GM23338 (cell line): ENCODE data around the gene RPN1. TPM values are rescaled to one million over a fixed set of nuclear protein-coding genes. Genes with fewer than 3 reads are reported as not detected.

ENCODE experiments used
- ATAC-seq: fragments of 200-7000 bp; cut with Tn5 transposase; 3 replicates; pipeline ENCODE4 v1.9.1; 2020
- DNase-seq: peaks from one replicate; pipeline ENCODE4 v3.0.0-alpha.2; 2015; ENCODE audit warnings: low spot score
- H2AFZ ChIP-seq: fragments of 200-600 bp; sonication (generic); 2 replicates; pipeline ENCODE4 v1.8.0; 2016; ENCODE audit warnings: antibody characterized with exemption, mild to moderate bottlenecking, moderate library complexity
- H3F3A ChIP-seq: fragments of 200-600 bp; sonication (generic); replicated peaks from 2 replicates; pipeline ENCODE4 v1.8.0; 2017; ENCODE audit warnings: antibody characterized with exemption, mixed run types, low read depth
- H3K27ac ChIP-seq: fragments of 200-600 bp; sonication (generic); 2 replicates; pipeline ENCODE4 v1.6.1; 2016; ENCODE audit warnings: low read depth
- H3K27me3 ChIP-seq: fragments of 200-600 bp; sonication (generic); 2 replicates; pipeline ENCODE4 v1.8.0; 2016; ENCODE audit warnings: mild to moderate bottlenecking, mixed run types, moderate library complexity; ENCODE audit not compliant: insufficient read depth
- H3K36me3 ChIP-seq: fragments of 200-600 bp; sonication (generic); 2 replicates; pipeline ENCODE4 v1.8.0; 2016; ENCODE audit warnings: mild to moderate bottlenecking; ENCODE audit not compliant: insufficient read depth
- H3K4me1 ChIP-seq: fragments of 200-600 bp; sonication (generic); 2 replicates; pipeline ENCODE4 v1.8.0; 2016; ENCODE audit warnings: mild to moderate bottlenecking, moderate library complexity; ENCODE audit not compliant: insufficient read depth
- H3K4me2 ChIP-seq: fragments of 200-600 bp; sonication (generic); 2 replicates; pipeline ENCODE4 v1.7.1; 2017; ENCODE audit warnings: mixed run types
- H3K4me3 ChIP-seq: fragments of 200-600 bp; sonication (generic); 2 replicates; pipeline ENCODE4 v1.6.1; 2016; ENCODE audit warnings: mixed run types
- H3K79me2 ChIP-seq: fragments of 200-600 bp; sonication (generic); replicated peaks from 2 replicates; pipeline ENCODE4 v1.8.0; 2017; ENCODE audit warnings: mild to moderate bottlenecking; ENCODE audit not compliant: insufficient read depth
- H3K9me2 ChIP-seq: fragments of 200-600 bp; sonication (generic); 2 replicates; pipeline ENCODE4 v1.8.0; 2017; ENCODE audit not compliant: insufficient read depth
- H4K20me1 ChIP-seq: fragments of 200-600 bp; sonication (generic); replicated peaks from 2 replicates; pipeline ENCODE4 v1.8.0; 2017; ENCODE audit warnings: mild to moderate bottlenecking; ENCODE audit not compliant: insufficient read depth
- H3K27ac Mint-ChIP-seq: 2 replicates; pipeline ENCODE4 v1.8.0; 2020; ENCODE audit warnings: inconsistent platforms, mild to moderate bottlenecking, moderate library complexity, mixed read lengths
- H3K27me3 Mint-ChIP-seq: 3 replicates; pipeline ENCODE4 v1.8.0; 2022; ENCODE audit warnings: low read depth, mild to moderate bottlenecking, moderate library complexity, mixed read lengths, inconsistent platforms; ENCODE audit not compliant: insufficient read depth, poor library complexity
- H3K36me3 Mint-ChIP-seq: 3 replicates; pipeline ENCODE4 v1.8.0; 2021; ENCODE audit warnings: low read depth, mild to moderate bottlenecking, inconsistent platforms, moderate library complexity, mixed read lengths
- H3K4me1 Mint-ChIP-seq: 3 replicates; pipeline ENCODE4 v1.8.0; 2020; ENCODE audit warnings: mild to moderate bottlenecking, inconsistent platforms, mixed read lengths
- H3K4me3 Mint-ChIP-seq: 3 replicates; pipeline ENCODE4 v1.8.0; 2021; ENCODE audit warnings: moderate library complexity, mild to moderate bottlenecking, inconsistent platforms, mixed read lengths
- H3K9me3 Mint-ChIP-seq: 3 replicates; pipeline ENCODE4 v1.8.0; 2020; ENCODE audit warnings: moderate library complexity, mild to moderate bottlenecking, inconsistent platforms, mixed read lengths
- CTCF ChIP-seq, 2 experiments: fragments of 200-600 bp in 1 of 2; sonication (generic) in 1 of 2; conservative IDR thresholded peaks; 2 replicates each; pipeline versions ENCODE4 v1.5.1 to v1.6.1; 2016 to 2017; ENCODE audit warnings: antibody characterized with exemption in 2 of 2, low read depth in 2 of 2, mild to moderate bottlenecking in 2 of 2, moderate library complexity in 1 of 2
- EZH2phosphoT487 ChIP-seq: fragments of 200-600 bp; sonication (generic); IDR thresholded peaks from one replicate; pipeline ENCODE4 v1.8.1; 2018; ENCODE audit warnings: antibody characterized with exemption; ENCODE audit not compliant: unreplicated experiment
- ZNF462 ChIP-seq: fragments of 250-450 bp; sonication (Bioruptor Pico); IDR thresholded peaks from 2 replicates; pipeline ENCODE4 v1.5.0; 2020; ENCODE audit warnings: mild to moderate bottlenecking, moderate library complexity
- polyA plus RNA-seq: library from polyadenylated mRNA; unstranded; fragments of >200 nt; fragmentation: Nextera tagmentation; extraction: Ambion mirVana; gene quantifications from 2 replicates; pipeline ENCODE4 v1.2.1, GENCODE V29; 2016
- total RNA-seq: library from RNA; depleted of rRNA; stranded (reverse); fragments of >200 nt; shearing (Covaris generic); gene quantifications from 2 replicates; pipeline ENCODE4 v1.2.3, GENCODE V29; 2014

RPN1 gene
- total and polyA plus RNA-seq, 2 experiments from 2014 or later: 111 to 231 TPM

- no peak for TF ChIP-seq ZNF462 (CRISPR knock-in tag)
- TF ChIP-seq CTCF (conservative IDR thresholded peaks at IDR 0.05; ENCODE audit: low read depth in 2 of 2): no peak
- no peak for TF ChIP-seq EZH2phosphoT487
Observed at GRCh38 chr3:128575777-128576176, 74.8 kb downstream of the RPN1 start (continued).

- no peak for ATAC-seq
- TF ChIP-seq EZH2phosphoT487 (no peak), ZNF462 (CRISPR knock-in tag) (no peak), CTCF (conservative IDR thresholded peaks at IDR 0.05; ENCODE audit: low read depth in 2 of 2) (no peak)
Observed at GRCh38 chr3:128573707-128574162, 76.9 kb downstream of the RPN1 start.

More at GRCh38 chr3:128573707-128574162, 76.9 kb downstream of the RPN1 start:
- peaks cover 5% of the 10 kb centered on the region; the same call in 1 of the 2 replicates for H3K4me1 ChIP-seq
- H3K27ac ChIP-seq: no peak overlapping the region
- no peaks in the 10 kb centered on the region for H3K36me3 Mint-ChIP-seq
- no peak overlapping the region for H3K4me2 ChIP-seq
- no peaks in the 10 kb centered on the region for H3K9me2 ChIP-seq
- H3K4me1 Mint-ChIP-seq: peaks cover 17% of the 10 kb centered on the region
- no peaks in the 10 kb centered on the region for H3K27me3 ChIP-seq
- H3K4me3 ChIP-seq: no peak overlapping the region
- H3K4me3 Mint-ChIP-seq: no peak overlapping the region
- H3K27me3 Mint-ChIP-seq: peaks cover 12% of the 10 kb centered on the region
- H3K36me3 ChIP-seq: no peaks in the 10 kb centered on the region
- no peaks in the 10 kb centered on the region for H3K79me2 ChIP-seq
- peaks cover 4% of the 10 kb centered on the region; the same call in 1 of the 2 replicates for H3F3A ChIP-seq
- H4K20me1 ChIP-seq: no peaks in the 10 kb centered on the region
- no peak for DNase-seq
- H2AFZ ChIP-seq: no peak overlapping the region
- H3K27ac Mint-ChIP-seq: no peak overlapping the region
- H3K9me3 Mint-ChIP-seq: no peaks in the 10 kb centered on the region
